HG02642 (cell line): ENCODE measurements around the gene STARD7.
"Not testable (repeated sequence)": the region's sequence is repeated elsewhere in the genome, so short reads cannot be mapped to it uniquely, and the experiment has no call there.

ENCODE experiments used
- ATAC-seq: cut with Tn5 transposase; IDR thresholded peaks from one replicate; pipeline ENCODE4 v1.9.1; 2021; ENCODE audit warnings: mild to moderate bottlenecking; ENCODE audit not compliant: unreplicated experiment, poor library complexity

STARD7 gene

DNA sequence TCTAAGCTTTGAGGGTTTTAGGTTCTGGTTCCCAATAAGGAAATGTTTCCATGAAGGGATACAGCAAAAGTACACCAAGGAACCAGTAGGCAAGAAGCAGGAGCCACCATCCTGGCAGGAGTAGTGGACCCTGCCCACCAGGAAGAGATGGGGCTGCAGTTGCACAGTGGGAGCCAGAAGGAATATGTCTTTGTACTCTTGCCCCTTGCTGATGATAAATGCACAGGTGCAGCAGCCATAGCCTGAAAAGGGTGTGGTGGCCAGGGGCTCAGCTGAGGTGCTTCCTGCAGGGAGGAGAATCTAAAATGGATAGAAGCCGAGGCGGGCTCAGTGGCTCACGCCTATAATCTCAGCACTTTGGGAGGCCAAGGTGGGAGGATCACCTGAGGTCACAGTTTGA, 29.6 kb upstream of the STARD7 start:
- ATAC-seq: no peak

- no peak for ATAC-seq
These were observed 28.3 kb upstream of the STARD7 start for GRCh38 chr2:96236882-96237281.

- ATAC-seq: peak; percentile 84
These were observed 25.3 kb upstream of the STARD7 start for GRCh38 chr2:96233880-96234316.

GRCh38 chr2:96233436-96233835, 24.8 kb upstream of the STARD7 start:
- no peak for ATAC-seq

- ATAC-seq: no peak
These were observed 22.7 kb upstream of the STARD7 start for GRCh38 chr2:96231316-96231715.

DNA sequence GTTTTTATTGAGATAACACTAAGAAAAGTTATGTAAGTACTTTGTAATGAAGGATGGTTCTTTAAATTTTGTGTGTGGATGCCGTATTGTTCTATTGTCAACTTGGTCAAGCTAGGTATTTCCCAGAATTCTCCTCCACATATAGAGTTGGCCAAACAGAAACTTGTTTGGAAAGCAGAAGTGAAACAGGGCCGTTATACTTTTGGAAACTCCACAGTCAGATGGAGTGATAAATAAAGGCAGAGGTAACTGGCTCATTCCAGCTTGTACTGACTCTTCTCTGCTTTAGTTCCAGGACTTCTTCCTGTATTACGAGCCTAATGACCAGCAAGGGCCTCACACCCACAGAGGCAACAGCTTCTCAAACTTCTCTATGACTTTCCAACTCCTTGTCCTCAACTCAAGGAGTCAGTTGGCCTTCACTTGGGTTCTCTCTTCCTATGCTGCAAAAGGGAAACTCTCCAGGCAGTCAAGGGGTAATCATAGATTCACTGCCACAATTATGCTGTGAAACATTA, 16.4 kb upstream of the STARD7 start:
- peak; percentile 87 for ATAC-seq

DNA sequence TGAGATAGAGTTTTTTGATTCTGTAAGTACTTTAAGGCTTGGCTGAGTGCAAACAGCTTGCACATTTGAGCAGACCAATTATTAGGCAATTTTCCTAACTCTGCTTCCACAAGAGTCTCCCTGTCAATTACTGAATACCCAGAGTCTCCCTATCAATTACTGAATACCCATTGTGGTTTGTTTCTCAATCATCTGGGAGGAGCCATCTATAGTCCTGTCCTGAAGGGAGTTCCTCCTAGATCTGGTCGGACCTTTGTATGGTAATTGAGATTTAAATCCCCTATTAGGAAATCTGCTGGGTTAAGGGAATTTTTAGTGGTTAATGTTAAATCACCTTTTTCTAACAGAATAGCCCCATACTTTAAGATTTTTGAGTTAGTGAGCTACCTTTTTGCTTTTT, 12.5 kb upstream of the STARD7 start:
- ATAC-seq: not testable (repeated sequence)

GRCh38 chr2:96219959-96220358, 11.3 kb upstream of the STARD7 start:
- ATAC-seq: not testable (repeated sequence)

- ATAC-seq: no peak
These were observed 10.0 kb upstream of the STARD7 start for GRCh38 chr2:96218508-96219131.

DNA sequence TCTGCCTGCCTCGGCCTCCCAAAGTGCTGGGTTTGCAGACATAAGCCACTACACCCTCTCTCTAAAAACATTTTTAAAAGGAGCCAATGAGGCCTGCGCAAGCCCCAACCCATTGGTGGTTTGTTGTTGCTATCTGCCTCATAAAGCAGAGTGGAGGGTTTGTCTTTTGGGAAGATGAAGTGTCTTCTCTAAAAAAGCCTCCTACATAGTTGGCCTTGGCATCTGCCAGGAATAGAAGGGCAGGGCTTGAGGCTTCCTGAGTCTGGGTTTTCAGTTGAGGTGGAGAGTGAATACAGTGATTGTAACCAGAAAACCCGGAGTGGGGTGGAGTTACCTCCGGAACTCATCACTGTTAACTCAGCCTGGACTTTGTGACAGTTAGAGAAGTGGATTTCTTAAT, 5.9 kb upstream of the STARD7 start:
- ATAC-seq: no peak

- no peak for ATAC-seq
These were observed 4.8 kb upstream of the STARD7 start for GRCh38 chr2:96213379-96213778.

- no peak for ATAC-seq
These were observed 3.7 kb upstream of the STARD7 start for GRCh38 chr2:96212339-96212738.

- ATAC-seq: no peak
These were observed 1.1 kb upstream of the STARD7 start for GRCh38 chr2:96209729-96210085.

- ATAC-seq: no peak
These were observed 543 bp upstream of the STARD7 start for GRCh38 chr2:96209011-96209728.

DNA sequence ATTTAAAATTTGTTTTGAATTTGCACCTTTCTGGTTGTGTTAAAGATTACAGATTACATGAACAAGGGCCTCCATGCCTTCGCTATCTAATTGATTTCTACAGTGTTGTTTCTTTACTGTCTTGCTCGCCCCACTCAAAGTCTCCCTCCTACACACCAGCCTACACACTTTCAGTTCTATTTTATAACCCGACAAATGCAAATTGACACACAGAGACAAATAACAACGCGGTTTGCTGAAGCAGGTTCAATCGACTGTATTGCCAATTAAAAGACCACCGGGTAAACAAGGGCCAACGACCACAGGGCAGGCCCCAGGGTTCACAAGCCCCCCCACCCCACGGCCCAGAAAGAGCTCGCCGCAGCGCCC, 869 bp downstream of the STARD7 start:
- ATAC-seq: peak; percentile 7

DNA sequence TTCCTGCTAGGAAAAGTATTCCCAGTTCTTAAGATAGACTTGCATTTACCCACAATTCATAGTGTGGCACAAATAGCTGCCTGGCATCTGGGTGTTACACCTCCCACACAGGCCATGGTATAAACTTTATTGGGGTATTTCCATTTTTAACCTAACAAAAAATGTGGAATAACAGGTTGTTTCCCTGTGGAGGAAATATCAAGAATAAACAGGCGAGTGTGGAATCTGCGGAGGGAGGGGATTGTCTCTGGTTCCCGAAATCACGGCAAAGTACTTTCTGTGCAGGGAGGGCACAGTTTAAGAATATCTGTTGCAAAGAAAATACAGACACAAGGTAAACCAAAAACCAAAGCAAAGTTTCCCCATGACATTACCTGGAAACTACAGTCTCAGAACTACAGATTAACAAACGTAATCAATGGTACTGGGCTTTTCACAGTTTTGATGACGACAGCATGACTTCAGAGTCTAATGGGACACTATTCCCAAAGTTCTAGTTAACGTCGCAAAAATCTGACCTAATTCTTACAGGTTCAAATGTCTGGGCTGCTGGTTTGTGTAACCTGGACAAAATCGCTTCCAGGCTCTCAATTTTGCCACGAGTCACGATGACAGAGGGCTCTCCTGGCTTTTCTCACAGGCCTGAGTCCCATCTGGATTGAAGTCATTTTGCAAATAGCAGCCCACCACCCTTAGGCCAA, 1.4 kb downstream of the STARD7 start:
- ATAC-seq: no peak

DNA sequence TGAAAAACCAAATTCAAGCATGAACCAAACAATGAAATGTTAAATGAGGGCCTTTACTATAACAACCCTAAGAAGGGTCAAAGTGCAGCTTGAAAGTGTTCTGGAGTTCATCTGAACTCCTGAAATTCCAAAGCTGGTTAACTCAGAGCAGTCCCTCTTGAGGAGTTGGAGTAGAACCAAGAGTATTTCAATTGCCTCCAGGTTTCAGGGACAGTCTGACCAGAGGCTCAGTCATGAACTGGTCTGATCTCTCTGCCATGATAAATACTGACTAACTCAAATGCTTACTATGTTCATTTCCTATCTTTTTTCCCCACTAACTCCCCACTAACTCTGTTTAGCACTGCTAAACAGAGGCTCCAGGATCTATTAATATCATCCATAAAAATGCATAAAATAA, 2.7 kb downstream of the STARD7 start:
- no peak for ATAC-seq

GRCh38 chr2:96204836-96205624, 3.6 kb downstream of the STARD7 start:
- no peak for ATAC-seq

GRCh38 chr2:96203130-96204028, 5.2 kb downstream of the STARD7 start:
- ATAC-seq: no peak
